ENCODE measurements around the gene EHBP1. TPM values are rescaled to one million over a fixed set of nuclear protein-coding genes. Genes with fewer than 3 reads are reported as not detected.

Gene EHBP1
- total and polyA plus RNA-seq, 4 experiments from 2014 or later, result 9.2 to 31.9 (median 21.0) TPM

GRCh38 chr2:62775367-62775668 lies 69.8 kb downstream of the EHBP1 start:
- no peaks in the 10 kb centered on the region for H3K36me3 ChIP-seq (ENCODE audit: insufficient read depth, low read length)
- intact Hi-C loops (cut with micrococcal nuclease), result loop anchor here (1.0 kb wide), 2 partner anchors 318 to 857 kb away; no protein-coding TSS in a partner anchor
- H3K27me3 Mint-ChIP-seq, result no peaks in the 10 kb centered on the region

GRCh38 chr2:62783679-62784078 lies 78.2 kb downstream of the EHBP1 start:
- intact Hi-C loops (cut with micrococcal nuclease), result no loop called here
- H3K9me3 ChIP-seq (ENCODE audit: control insufficient read depth in 1 of 2, low read length in 2 of 2), result no peaks in the 10 kb centered on the region
- ChIA-PET POLR2A (ENCODE audit: partially characterized antibody) (no interaction called here), CTCF (ENCODE audit: partially characterized antibody) (no interaction called here)
- H3K27me3 ChIP-seq (ENCODE audit: insufficient read depth, low read length), result no peaks in the 10 kb centered on the region
- H3K4me1 ChIP-seq (ENCODE audit: insufficient read depth, low read length), result no peaks in the 10 kb centered on the region
- Mint-ChIP-seq H3K9me3 (peaks cover 0 to 4% (median 0%) of the 10 kb centered on the region in 8 donors), H3K4me3 (no peak overlapping the region), H3K27me3 (no peaks in the 10 kb centered on the region), H3K36me3 (peaks cover 2 to 13% of the 10 kb centered on the region in 2 donors), H3K4me1 (peaks cover 0 to 1% (median 0%) of the 10 kb centered on the region in 4 donors), H3K27ac (no peak overlapping the region)
- no peaks in the 10 kb centered on the region for H3K36me3 ChIP-seq (ENCODE audit: insufficient read depth, low read length)
- no peak overlapping the region for H3K27ac ChIP-seq (ENCODE audit: low read depth, low read length)
- DNase-seq, result peak in 1 of 5 donors; percentile 32
- no peak overlapping the region for H3K4me3 ChIP-seq (ENCODE audit: low read length in 2 of 2)

More at GRCh38 chr2:62775367-62775668, 69.8 kb downstream of the EHBP1 start:
- Mint-ChIP-seq H3K27ac (no peak overlapping the region), H3K4me3 (no peak overlapping the region), H3K4me1 (peaks cover 0 to 11% (median 4%) of the 10 kb centered on the region in 4 donors), H3K36me3 (peaks cover 3% of the 10 kb centered on the region in 2 donors), H3K9me3 (no peaks in the 10 kb centered on the region)
- no peak overlapping the region for H3K27ac ChIP-seq (ENCODE audit: low read depth, low read length)
- POLR2A ChIA-PET (ENCODE audit: partially characterized antibody), result no interaction called here
- CTCF ChIA-PET (ENCODE audit: partially characterized antibody), result interaction anchor here (0.9 to 12.8 kb wide), 10 partner anchors 8 to 323 kb away, joined by 3 to 207 read pairs (median 6); no protein-coding TSS in a partner anchor
- DNase-seq, result no peak
- no peaks in the 10 kb centered on the region for H3K9me3 ChIP-seq (ENCODE audit: control insufficient read depth in 1 of 2, low read length in 2 of 2)
- H3K4me1 ChIP-seq (ENCODE audit: insufficient read depth, low read length), result no peaks in the 10 kb centered on the region
- H3K4me3 ChIP-seq (ENCODE audit: low read length in 2 of 2), result no peak overlapping the region
- no peaks in the 10 kb centered on the region for H3K27me3 ChIP-seq (ENCODE audit: insufficient read depth, low read length)

DNA sequence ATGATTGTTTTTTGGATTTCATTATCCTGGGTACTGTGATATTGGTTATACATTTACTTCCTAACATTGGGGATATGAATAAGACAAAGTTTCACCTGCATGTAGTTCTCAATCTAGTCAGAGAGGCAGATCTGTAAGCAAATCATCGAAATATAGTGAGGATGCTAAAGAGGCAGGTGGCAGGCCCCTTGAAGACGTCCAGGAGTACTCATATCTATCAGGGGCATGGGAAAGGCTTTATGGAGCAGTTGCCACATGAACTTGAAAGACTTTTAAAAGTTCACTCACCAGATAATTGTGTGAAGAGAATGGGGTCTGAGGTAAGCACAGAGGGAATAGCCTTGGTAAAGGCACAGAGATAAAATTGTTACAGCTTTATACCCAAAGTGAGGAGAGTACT lies 78.8 kb downstream of the EHBP1 start:
- ChIA-PET POLR2A (ENCODE audit: partially characterized antibody) (no interaction called here), CTCF (ENCODE audit: partially characterized antibody) (interaction anchor here (0.9 kb wide), 1 partner anchor 10 kb away, joined by 4 read pairs; no protein-coding TSS in a partner anchor)
- H3K9me3 Mint-ChIP-seq, result peaks cover 0 to 4% (median 0%) of the 10 kb centered on the region in 8 donors
- intact Hi-C loops (cut with micrococcal nuclease), result no loop called here
- no peaks in the 10 kb centered on the region for H3K36me3 ChIP-seq (ENCODE audit: insufficient read depth, low read length)
- no peaks in the 10 kb centered on the region for H3K27me3 ChIP-seq (ENCODE audit: insufficient read depth, low read length)
- no peaks in the 10 kb centered on the region for H3K9me3 ChIP-seq (ENCODE audit: control insufficient read depth in 1 of 2, low read length in 2 of 2)
- H3K27ac Mint-ChIP-seq, result peak overlapping the region in 1 of 7 donors; percentile 19
- peaks cover 0 to 9% of the 10 kb centered on the region in 2 donors for H3K36me3 Mint-ChIP-seq
- DNase-seq, result no peak
- H3K4me1 Mint-ChIP-seq, result peaks cover 0 to 1% (median 0%) of the 10 kb centered on the region in 4 donors
- H3K4me3 ChIP-seq (ENCODE audit: low read length in 2 of 2), result no peak overlapping the region
- no peaks in the 10 kb centered on the region for H3K4me1 ChIP-seq (ENCODE audit: insufficient read depth, low read length)
- no peaks in the 10 kb centered on the region for H3K27me3 Mint-ChIP-seq
- no peak overlapping the region for H3K27ac ChIP-seq (ENCODE audit: low read depth, low read length)
- no peak overlapping the region for H3K4me3 Mint-ChIP-seq

DNA sequence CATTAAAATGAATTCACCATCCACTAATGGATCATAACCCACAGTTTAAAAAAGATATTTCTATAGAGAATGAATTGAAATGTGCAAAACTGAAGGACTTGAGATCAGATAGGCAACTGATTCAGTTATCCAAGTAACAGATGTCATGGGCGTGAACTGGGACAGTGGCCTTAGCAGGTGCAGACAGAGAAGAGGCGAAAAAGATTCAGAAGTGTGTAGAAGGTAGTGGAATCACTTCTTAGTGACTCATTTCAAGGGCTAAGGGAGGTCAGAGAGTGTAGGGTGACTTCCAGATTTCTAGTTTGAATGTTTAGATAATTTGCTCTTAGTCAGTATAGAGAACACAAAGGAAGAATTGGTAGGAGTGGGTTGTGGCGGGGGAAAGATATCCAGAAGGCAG lies 79.7 kb downstream of the EHBP1 start:
- H3K4me1 ChIP-seq (ENCODE audit: insufficient read depth, low read length), result no peaks in the 10 kb centered on the region
- Mint-ChIP-seq H3K27ac (no peak overlapping the region), H3K4me3 (no peak overlapping the region), H3K36me3 (peaks cover 0 to 9% of the 10 kb centered on the region in 2 donors), H3K4me1 (peaks cover 0 to 4% (median under 1%) of the 10 kb centered on the region in 4 donors), H3K27me3 (no peaks in the 10 kb centered on the region), H3K9me3 (peaks cover 0 to 4% (median 0%) of the 10 kb centered on the region in 8 donors)
- intact Hi-C loops (cut with micrococcal nuclease), result loop anchor here (5.0 kb wide), 1 partner anchor 642 kb away; no protein-coding TSS in a partner anchor
- no peak overlapping the region for H3K4me3 ChIP-seq (ENCODE audit: low read length in 2 of 2)
- POLR2A ChIA-PET (ENCODE audit: partially characterized antibody), result no interaction called here
- H3K9me3 ChIP-seq (ENCODE audit: control insufficient read depth in 1 of 2, low read length in 2 of 2), result no peaks in the 10 kb centered on the region
- H3K27me3 ChIP-seq (ENCODE audit: insufficient read depth, low read length), result no peaks in the 10 kb centered on the region
- no peaks in the 10 kb centered on the region for H3K36me3 ChIP-seq (ENCODE audit: insufficient read depth, low read length)
- CTCF ChIA-PET (ENCODE audit: partially characterized antibody), result interaction anchor here (0.9 to 4.6 kb wide), 2 partner anchors 10 kb away, joined by 4 to 14 read pairs; no protein-coding TSS in a partner anchor
- H3K27ac ChIP-seq (ENCODE audit: low read depth, low read length), result no peak overlapping the region
- DNase-seq, result no peak

DNA sequence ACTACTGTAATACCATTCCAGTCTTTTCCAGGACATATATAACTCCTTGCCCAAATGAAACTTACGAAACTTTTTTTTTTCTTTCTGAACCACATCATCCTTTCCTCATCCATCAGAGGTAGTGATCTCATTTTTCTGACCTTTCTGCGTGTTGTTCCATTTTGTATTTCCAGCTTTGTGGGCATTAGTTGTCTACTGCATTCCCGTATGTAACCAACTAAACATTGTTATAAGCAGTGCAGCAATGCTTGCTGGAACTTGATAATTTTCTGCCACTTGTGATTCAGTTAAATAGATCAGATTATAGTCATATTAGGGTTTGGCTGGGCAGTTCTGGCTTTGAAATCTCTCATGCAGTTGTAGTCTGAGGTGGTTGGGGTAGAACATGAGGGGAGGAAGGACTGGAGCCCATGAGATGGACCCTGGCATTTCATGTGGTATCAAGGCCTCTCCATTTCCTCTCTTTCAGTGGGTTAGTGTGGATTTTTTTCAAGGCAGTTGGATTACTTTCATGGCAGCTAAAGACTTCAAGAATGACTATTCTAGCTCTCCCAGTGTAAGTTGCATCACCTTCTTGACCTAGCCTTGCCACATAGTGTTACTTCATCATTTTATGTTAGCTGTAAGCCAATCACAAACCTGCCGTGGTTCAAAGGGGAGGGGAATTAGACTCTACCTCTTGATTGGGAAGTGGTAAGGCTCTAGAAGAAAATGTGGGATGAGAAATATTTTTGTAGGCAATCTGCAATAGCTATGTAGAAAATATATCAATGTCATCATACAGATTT lies 80.5 kb downstream of the EHBP1 start:
- Mint-ChIP-seq H3K9me3 (peaks cover 0 to 4% (median 0%) of the 10 kb centered on the region in 8 donors), H3K27me3 (no peaks in the 10 kb centered on the region), H3K27ac (no peak overlapping the region), H3K4me3 (no peak overlapping the region), H3K4me1 (peaks cover 0 to 4% (median under 1%) of the 10 kb centered on the region in 4 donors), H3K36me3 (peaks cover 0 to 9% of the 10 kb centered on the region in 2 donors)
- POLR2A ChIA-PET (ENCODE audit: partially characterized antibody), result no interaction called here
- Histone ChIP-seq H3K36me3 (ENCODE audit: insufficient read depth, low read length) (no peaks in the 10 kb centered on the region), H3K27me3 (ENCODE audit: insufficient read depth, low read length) (no peaks in the 10 kb centered on the region), H3K4me3 (ENCODE audit: low read length in 2 of 2) (no peak overlapping the region), H3K4me1 (ENCODE audit: insufficient read depth, low read length) (no peaks in the 10 kb centered on the region), H3K27ac (ENCODE audit: low read depth, low read length) (no peak overlapping the region), H3K9me3 (ENCODE audit: control insufficient read depth in 1 of 2, low read length in 2 of 2) (no peaks in the 10 kb centered on the region)
- no peak for DNase-seq
- intact Hi-C loops (cut with micrococcal nuclease), result loop anchor here (2.0 to 5.0 kb wide), 2 partner anchors 641 to 759 kb away; no protein-coding TSS in a partner anchor
- CTCF ChIA-PET (ENCODE audit: partially characterized antibody), result interaction anchor here (1.2 to 4.6 kb wide), 3 partner anchors 8 to 24 kb away, joined by 3 to 14 read pairs (median 10); no protein-coding TSS in a partner anchor

GRCh38 chr2:62787386-62787785 lies 81.9 kb downstream of the EHBP1 start:
- intact Hi-C loops (cut with micrococcal nuclease), result loop anchor here (2.0 to 5.0 kb wide), 2 partner anchors 640 to 757 kb away; no protein-coding TSS in a partner anchor
- ChIA-PET CTCF (ENCODE audit: partially characterized antibody) (interaction anchor here (1.0 to 4.6 kb wide), 4 partner anchors 9 to 637 kb away, joined by 3 to 14 read pairs (median 8); no protein-coding TSS in a partner anchor), POLR2A (ENCODE audit: partially characterized antibody) (no interaction called here)
- no peaks in the 10 kb centered on the region for H3K27me3 Mint-ChIP-seq
- Histone ChIP-seq H3K27ac (ENCODE audit: low read depth, low read length) (no peak overlapping the region), H3K4me1 (ENCODE audit: insufficient read depth, low read length) (no peaks in the 10 kb centered on the region), H3K4me3 (ENCODE audit: low read length in 2 of 2) (no peak overlapping the region), H3K9me3 (ENCODE audit: control insufficient read depth in 1 of 2, low read length in 2 of 2) (no peaks in the 10 kb centered on the region), H3K27me3 (ENCODE audit: insufficient read depth, low read length) (no peaks in the 10 kb centered on the region), H3K36me3 (ENCODE audit: insufficient read depth, low read length) (no peaks in the 10 kb centered on the region)
- H3K4me3 Mint-ChIP-seq, result no peak overlapping the region
- peaks cover 0 to 9% of the 10 kb centered on the region in 2 donors for H3K36me3 Mint-ChIP-seq
- no peak for DNase-seq
- H3K27ac Mint-ChIP-seq, result no peak overlapping the region
- peaks cover 0 to 4% (median 0%) of the 10 kb centered on the region in 8 donors for H3K9me3 Mint-ChIP-seq
- H3K4me1 Mint-ChIP-seq, result peaks cover 0 to 4% (median under 1%) of the 10 kb centered on the region in 4 donors

- intact Hi-C loops (cut with micrococcal nuclease), result loop anchor here (5.0 kb wide), 1 partner anchor 638 kb away; no protein-coding TSS in a partner anchor
- no peak for DNase-seq
- CTCF ChIA-PET (ENCODE audit: partially characterized antibody), result interaction anchor here (4.6 kb wide), 1 partner anchor 14 kb away, joined by 14 read pairs; no protein-coding TSS in a partner anchor
- no peaks in the 10 kb centered on the region for H3K27me3 ChIP-seq (ENCODE audit: insufficient read depth, low read length)
- H3K27ac ChIP-seq (ENCODE audit: low read depth, low read length), result no peak overlapping the region
- no peak overlapping the region for H3K4me3 Mint-ChIP-seq
- no peak overlapping the region for H3K4me3 ChIP-seq (ENCODE audit: low read length in 2 of 2)
- H3K4me1 Mint-ChIP-seq, result peaks cover 0 to 4% (median 0%) of the 10 kb centered on the region in 4 donors
- no peaks in the 10 kb centered on the region for H3K36me3 ChIP-seq (ENCODE audit: insufficient read depth, low read length)
- POLR2A ChIA-PET (ENCODE audit: partially characterized antibody), result no interaction called here
- no peaks in the 10 kb centered on the region for H3K9me3 ChIP-seq (ENCODE audit: control insufficient read depth in 1 of 2, low read length in 2 of 2)
- H3K4me1 ChIP-seq (ENCODE audit: insufficient read depth, low read length), result no peaks in the 10 kb centered on the region
- no peak overlapping the region for H3K27ac Mint-ChIP-seq
- H3K36me3 Mint-ChIP-seq, result no peaks in the 10 kb centered on the region
- H3K9me3 Mint-ChIP-seq, result no peaks in the 10 kb centered on the region
- no peaks in the 10 kb centered on the region for H3K27me3 Mint-ChIP-seq
These were observed 84.0 kb downstream of the EHBP1 start for GRCh38 chr2:62789518-62789917.
